Activated T-cell treated with anti-CD3 and anti-CD28 coated beads for 1 hour (primary cell): ENCODE measurements around the gene VIT.

Experiments
- DNase-seq: peaks from one replicate; pipeline ENCODE4 v3.0.0-alpha.2; 2020; ENCODE audit warnings: low read depth

Gene VIT

GRCh38 chr2:36861896-36862295 lies 165.4 kb downstream of the VIT start:
- no peak for DNase-seq
